MG63 (cell line): ENCODE measurements around the gene CNTNAP5. TPM values are rescaled to one million over a fixed set of nuclear protein-coding genes. Genes with fewer than 3 reads are reported as not detected.
A peak's percentile ranks its signal among the peaks of the same experiment; 100 is the strongest.

Experiments
- DNase-seq: peaks from one replicate; pipeline ENCODE4 v3.0.0-alpha.2; 2020
- H3K27me3 ChIP-seq: fragments of 250-450 bp; sonication (Bioruptor Pico); 2 replicates; pipeline ENCODE4 v1.5.1; 2020; ENCODE audit warnings: mild to moderate bottlenecking, moderate library complexity
- H3K36me3 ChIP-seq: fragments of 250-450 bp; sonication (Bioruptor Pico); 2 replicates; pipeline ENCODE4 v1.5.1; 2020; ENCODE audit warnings: mild to moderate bottlenecking, moderate library complexity
- H3K4me3 ChIP-seq: fragments of 250-450 bp; sonication (Bioruptor Pico); 2 replicates; pipeline ENCODE4 v1.5.1; 2020; ENCODE audit warnings: mild to moderate bottlenecking, moderate library complexity
- H3K9me3 ChIP-seq: fragments of 250-450 bp; sonication (Bioruptor Pico); 2 replicates; pipeline ENCODE4 v1.5.1; 2020; ENCODE audit warnings: mild to moderate bottlenecking, moderate library complexity
- total RNA-seq: library from RNA; depleted of rRNA; stranded (reverse); fragments of >200 nt; shearing (Covaris generic); gene quantifications from 2 replicates; pipeline ENCODE4 v1.2.3, GENCODE V29; 2014; ENCODE audit warnings: low replicate concordance

CNTNAP5 gene
- total RNA-seq, 1 experiment from 2014 or later = not detected

DNA sequence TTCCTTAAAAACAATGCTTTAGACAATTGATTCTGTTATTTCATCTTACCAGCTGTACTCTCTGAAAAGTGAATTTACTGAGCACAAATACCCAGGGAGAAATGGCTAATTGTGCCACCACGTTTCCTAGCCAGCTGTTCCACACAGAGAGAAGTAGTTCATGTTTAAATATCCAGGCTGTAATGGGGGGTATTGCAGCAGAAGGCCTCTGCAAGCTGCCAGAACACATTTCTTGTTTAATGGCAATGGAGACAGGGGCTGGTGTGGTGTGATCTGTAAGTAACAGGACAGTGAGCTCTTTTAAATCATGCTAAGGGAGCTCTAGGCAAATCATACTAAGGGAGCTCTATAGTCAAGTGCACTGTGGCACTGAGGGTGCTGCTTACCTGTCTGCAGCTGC is 809.2 kb downstream of the CNTNAP5 start:
- Histone ChIP-seq H3K9me3 (peaks cover 11% of the 10 kb centered on the region), H3K27me3 (no peaks in the 10 kb centered on the region), H3K36me3 (no peaks in the 10 kb centered on the region), H3K4me3 (no peak overlapping the region)
- DNase-seq = no peak

- Histone ChIP-seq H3K27me3 (no peaks in the 10 kb centered on the region), H3K4me3 (no peak overlapping the region), H3K9me3 (peaks cover 11% of the 10 kb centered on the region), H3K36me3 (no peaks in the 10 kb centered on the region)
- no peak for DNase-seq
These were observed 810.2 kb downstream of the CNTNAP5 start for GRCh38 chr2:124835331-124835730.

GRCh38 chr2:124836416-124836815 is 811.3 kb downstream of the CNTNAP5 start:
- no peak overlapping the region for H3K4me3 ChIP-seq
- no peaks in the 10 kb centered on the region for H3K27me3 ChIP-seq
- DNase-seq = peak; percentile 45
- no peaks in the 10 kb centered on the region for H3K36me3 ChIP-seq
- peaks cover 8% of the 10 kb centered on the region; the same call in 1 of the 2 replicates for H3K9me3 ChIP-seq

DNA sequence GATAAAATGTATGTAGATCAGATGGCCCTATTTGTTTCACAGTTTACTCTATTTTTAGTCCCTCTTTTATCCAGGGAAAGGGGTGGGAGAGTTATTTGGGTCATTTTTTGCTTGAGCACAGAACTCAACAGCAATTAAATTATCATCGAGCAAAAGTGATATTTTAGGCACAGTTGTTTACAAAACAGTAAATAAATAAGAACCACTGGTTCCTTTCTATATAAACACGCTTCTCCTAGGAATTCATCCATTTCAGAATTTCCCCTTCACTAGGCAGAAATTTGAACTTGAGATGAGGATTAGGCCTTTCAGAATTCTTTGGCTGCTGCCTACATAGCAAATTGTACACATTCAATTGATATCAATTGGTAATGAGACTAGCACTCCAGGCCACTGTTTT is 812.4 kb downstream of the CNTNAP5 start:
- H3K36me3 ChIP-seq = no peaks in the 10 kb centered on the region
- H3K9me3 ChIP-seq = no peaks in the 10 kb centered on the region; the same call in 1 of the 2 replicates
- DNase-seq = no peak
- H3K27me3 ChIP-seq = no peaks in the 10 kb centered on the region
- no peak overlapping the region for H3K4me3 ChIP-seq

DNA sequence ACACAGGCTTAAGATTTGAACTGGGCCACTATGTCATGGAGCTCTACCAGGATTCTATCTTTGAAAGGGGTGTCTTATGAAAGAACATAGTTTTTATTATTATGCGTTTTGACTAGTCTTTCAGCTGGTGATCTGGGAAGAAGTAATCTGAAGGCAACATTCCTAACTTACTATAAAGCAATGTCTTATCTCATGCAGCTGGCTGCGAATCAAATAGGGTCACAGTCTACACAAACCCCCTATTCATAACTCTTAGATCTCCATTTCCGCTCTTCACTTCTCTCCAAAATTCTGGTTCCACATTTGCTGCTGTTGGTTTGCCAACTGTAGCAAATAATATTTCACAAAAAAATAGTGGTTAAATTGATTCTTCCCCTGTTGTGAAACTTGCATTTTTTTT is 813.3 kb downstream of the CNTNAP5 start:
- H3K9me3 ChIP-seq = no peaks in the 10 kb centered on the region
- H3K27me3 ChIP-seq = no peaks in the 10 kb centered on the region
- no peaks in the 10 kb centered on the region for H3K36me3 ChIP-seq
- H3K4me3 ChIP-seq = no peak overlapping the region
- no peak for DNase-seq

DNA sequence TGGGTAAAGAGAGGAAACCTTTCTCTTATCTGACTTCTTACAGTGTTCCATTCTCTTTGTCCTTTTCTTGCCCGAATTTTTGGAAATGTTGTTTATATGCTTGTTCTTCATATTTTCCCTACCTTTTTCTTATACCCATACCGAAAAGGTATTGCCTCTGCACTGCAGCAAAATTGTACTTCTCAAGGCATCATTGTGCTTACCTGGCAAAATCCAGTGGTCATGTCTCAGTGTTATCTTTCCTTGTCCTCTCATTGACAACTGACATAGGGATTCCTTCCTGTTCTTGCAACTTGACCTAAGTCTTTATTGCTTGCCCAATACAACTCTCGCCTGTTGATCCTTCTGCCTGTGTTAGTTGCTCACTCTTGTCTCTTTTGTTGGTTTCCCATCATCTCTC is 842.2 kb downstream of the CNTNAP5 start:
- Histone ChIP-seq H3K4me3 (no peak overlapping the region), H3K27me3 (no peaks in the 10 kb centered on the region), H3K36me3 (no peaks in the 10 kb centered on the region), H3K9me3 (no peaks in the 10 kb centered on the region)
- no peak for DNase-seq

DNA sequence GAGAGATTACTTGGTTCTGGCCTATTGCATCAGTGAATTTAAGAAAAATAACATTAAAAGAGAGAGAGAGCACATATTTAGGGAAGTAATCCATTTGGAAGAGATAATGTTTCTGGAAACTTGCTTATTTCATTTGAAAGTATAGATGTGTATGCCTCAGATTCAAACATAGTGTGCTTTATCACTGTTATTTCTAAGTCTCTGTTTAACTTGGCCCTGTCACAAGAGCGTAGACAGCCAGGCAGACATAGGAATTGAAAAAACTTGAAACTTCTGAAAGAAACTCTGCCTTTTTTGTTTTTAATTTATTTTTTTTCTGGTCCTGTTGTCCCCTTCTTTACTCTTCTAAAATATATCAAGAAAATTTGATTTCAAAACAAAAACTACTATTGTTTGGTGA is 849.1 kb downstream of the CNTNAP5 start:
- no peaks in the 10 kb centered on the region for H3K27me3 ChIP-seq
- H3K36me3 ChIP-seq = no peaks in the 10 kb centered on the region
- DNase-seq = no peak
- H3K9me3 ChIP-seq = no peaks in the 10 kb centered on the region
- H3K4me3 ChIP-seq = no peak overlapping the region

DNA sequence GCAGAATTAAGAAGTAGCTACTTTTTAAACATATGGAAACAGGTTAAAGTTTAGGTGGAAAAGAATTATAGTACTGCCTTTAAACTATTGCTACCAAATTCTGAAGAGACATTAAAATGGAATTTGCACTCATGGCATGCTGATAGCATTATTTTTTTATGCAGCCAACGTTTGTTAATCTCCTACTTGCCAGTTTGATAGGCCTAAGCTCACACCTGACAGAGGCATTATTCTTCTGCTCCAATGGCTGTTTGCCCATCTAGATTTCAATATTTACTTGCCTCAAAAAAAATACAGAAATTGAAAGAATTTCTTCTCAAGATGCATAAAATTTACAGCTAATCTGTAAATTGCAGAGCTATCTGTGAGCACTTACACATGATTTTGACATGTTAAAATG is 849.6 kb downstream of the CNTNAP5 start:
- H3K36me3 ChIP-seq = no peaks in the 10 kb centered on the region
- no peaks in the 10 kb centered on the region for H3K9me3 ChIP-seq
- no peaks in the 10 kb centered on the region for H3K27me3 ChIP-seq
- DNase-seq = no peak
- no peak overlapping the region for H3K4me3 ChIP-seq

DNA sequence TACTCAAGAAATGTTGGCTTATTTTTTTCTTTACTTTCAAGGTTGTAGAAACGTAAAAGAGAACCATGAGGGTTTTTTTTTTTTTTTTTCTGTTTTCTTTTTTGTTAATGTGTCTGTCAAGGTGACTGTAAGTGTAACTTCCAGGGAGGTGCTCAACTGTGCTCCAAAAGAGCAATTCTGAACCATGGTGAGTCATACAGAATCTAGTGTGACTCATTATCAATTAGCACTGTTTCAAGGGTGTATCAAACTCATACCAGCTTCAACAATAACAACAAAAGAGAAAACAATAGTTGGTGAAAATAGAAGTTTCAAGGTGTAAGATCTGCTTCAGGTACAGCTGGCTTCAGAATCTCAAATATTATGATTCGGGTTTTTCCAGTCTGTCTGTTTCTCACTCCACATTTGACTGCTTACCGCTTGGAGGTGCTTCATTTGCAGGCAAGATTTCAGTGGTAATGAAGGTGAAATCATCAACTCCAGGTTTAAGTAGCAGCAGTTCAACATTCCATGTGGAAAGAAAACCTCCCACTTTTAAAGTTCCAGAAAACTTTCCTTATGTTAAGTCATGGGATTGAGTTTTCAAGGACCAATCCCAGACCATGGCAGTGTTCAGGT is 850.6 kb downstream of the CNTNAP5 start:
- Histone ChIP-seq H3K4me3 (no peak overlapping the region), H3K36me3 (no peaks in the 10 kb centered on the region), H3K9me3 (no peaks in the 10 kb centered on the region), H3K27me3 (no peaks in the 10 kb centered on the region)
- DNase-seq = no peak

GRCh38 chr2:124877141-124877577 is 852.1 kb downstream of the CNTNAP5 start:
- DNase-seq = peak; percentile 75
- no peak overlapping the region for H3K4me3 ChIP-seq
- no peaks in the 10 kb centered on the region for H3K36me3 ChIP-seq
- H3K9me3 ChIP-seq = no peaks in the 10 kb centered on the region
- no peaks in the 10 kb centered on the region for H3K27me3 ChIP-seq

DNA sequence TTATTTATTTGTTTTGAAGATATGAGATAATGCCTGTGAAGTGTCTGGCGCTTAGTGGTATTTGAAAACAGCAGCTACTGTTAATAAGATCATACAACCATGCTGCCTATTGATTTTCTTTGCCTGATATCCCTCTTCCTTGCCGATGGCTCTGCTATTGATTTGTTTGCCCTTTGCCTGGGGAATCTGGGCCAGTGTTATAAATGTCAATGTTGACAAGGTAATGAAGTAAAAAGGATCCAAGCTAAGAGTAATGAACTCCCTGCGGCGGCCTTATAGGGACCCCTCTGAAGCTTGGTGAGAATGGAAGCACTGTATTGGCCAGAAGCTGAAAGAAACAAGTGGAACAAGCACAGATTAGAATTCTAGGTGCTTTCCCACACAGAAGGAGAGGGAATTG is 854.6 kb downstream of the CNTNAP5 start:
- Histone ChIP-seq H3K27me3 (no peaks in the 10 kb centered on the region), H3K4me3 (no peak overlapping the region), H3K9me3 (no peaks in the 10 kb centered on the region), H3K36me3 (no peaks in the 10 kb centered on the region)
- no peak for DNase-seq

DNA sequence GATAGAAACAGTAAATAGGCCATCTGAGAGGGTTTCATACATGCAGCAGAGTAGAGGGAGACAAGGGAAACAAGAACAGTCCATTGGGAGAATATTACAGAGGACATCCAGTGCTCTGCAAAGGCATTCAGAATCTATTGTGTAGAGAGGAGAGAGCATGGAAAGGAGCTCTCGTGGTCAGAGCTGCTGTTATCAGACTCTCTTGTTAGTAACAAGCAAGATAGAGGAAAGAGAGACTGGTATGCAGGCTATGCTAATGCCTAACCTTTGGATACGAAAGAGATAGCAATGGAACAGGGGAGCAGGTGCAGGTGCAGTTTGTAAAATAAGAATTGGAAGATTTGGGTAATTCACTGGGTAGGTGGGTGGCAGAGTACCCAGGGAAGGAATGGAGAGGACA is 855.9 kb downstream of the CNTNAP5 start:
- Histone ChIP-seq H3K27me3 (no peaks in the 10 kb centered on the region), H3K4me3 (no peak overlapping the region), H3K36me3 (no peaks in the 10 kb centered on the region), H3K9me3 (no peaks in the 10 kb centered on the region)
- no peak for DNase-seq

- H3K27me3 ChIP-seq = no peaks in the 10 kb centered on the region
- H3K4me3 ChIP-seq = no peak overlapping the region
- no peaks in the 10 kb centered on the region for H3K36me3 ChIP-seq
- H3K9me3 ChIP-seq = no peaks in the 10 kb centered on the region
- no peak for DNase-seq
These were observed 857.3 kb downstream of the CNTNAP5 start for GRCh38 chr2:124882423-124882822.

DNA sequence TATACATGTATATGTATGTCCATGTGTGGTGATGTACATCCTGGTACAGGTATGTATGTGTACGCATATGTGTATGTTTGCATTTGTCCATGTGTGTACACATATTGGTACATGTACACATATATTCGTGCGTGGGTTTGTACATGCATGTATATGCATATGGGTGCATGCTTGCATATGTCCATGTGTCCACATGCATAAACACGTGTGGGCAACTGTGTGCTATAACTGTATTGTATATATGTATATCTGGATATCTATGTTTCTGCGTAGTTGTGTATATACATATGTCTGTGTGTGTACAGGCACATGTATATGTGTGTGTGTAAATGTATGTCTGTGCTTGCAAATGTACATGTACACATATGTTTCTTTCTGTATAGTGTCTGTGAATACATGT is 858.5 kb downstream of the CNTNAP5 start:
- H3K4me3 ChIP-seq = no peak overlapping the region
- H3K9me3 ChIP-seq = 0 out of 2 replicates have a peak, but pooled peaks cover 2% of the 10 kb centered on the region
- H3K27me3 ChIP-seq = no peaks in the 10 kb centered on the region
- no peaks in the 10 kb centered on the region for H3K36me3 ChIP-seq
- DNase-seq = no peak

DNA sequence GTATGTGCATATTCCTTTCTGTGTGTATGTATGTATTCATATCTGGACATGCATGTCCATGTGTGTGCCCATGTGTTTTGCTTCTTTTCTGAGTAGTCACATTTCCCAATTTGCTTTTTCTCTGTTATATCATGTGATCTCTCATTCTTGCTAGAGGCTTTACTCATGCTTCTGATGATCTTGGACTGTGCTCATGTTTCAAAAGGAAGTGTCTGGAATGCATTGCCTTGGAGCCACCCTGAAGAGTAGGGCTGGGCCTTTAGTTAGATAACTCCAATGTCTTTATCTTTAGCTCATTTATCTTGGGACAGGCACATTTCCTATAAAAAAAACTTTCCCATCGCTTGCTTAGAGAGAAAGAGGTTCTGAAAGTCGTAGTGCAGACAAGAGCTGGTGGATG is 859.2 kb downstream of the CNTNAP5 start:
- H3K9me3 ChIP-seq = 0 out of 2 replicates have a peak, but pooled peaks cover 2% of the 10 kb centered on the region
- DNase-seq = no peak
- no peaks in the 10 kb centered on the region for H3K27me3 ChIP-seq
- no peak overlapping the region for H3K4me3 ChIP-seq
- no peaks in the 10 kb centered on the region for H3K36me3 ChIP-seq

GRCh38 chr2:124886216-124886615 is 861.1 kb downstream of the CNTNAP5 start:
- H3K36me3 ChIP-seq = no peaks in the 10 kb centered on the region
- DNase-seq = no peak
- 0 out of 2 replicates have a peak, but pooled peaks cover 2% of the 10 kb centered on the region for H3K9me3 ChIP-seq
- H3K4me3 ChIP-seq = no peak overlapping the region
- no peaks in the 10 kb centered on the region for H3K27me3 ChIP-seq

DNA sequence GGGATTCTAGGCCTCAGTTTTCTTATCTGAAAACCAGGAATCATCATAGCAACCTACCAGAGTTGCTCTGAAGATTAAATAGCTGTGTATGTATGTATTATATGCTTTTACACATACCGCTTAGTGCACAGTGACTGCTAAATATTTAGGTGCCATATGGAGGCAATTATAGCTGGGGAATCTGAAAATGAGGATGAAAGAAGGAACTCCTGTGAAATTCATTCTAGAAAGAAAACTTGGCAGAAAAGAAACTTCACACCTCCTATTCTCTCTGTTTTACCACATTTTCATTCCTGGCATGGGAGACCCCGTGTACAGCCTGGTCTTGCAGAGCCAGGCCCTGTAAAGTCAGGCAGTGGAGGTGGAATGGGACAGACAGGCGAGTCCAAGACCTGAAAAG is 862.4 kb downstream of the CNTNAP5 start:
- DNase-seq = no peak
- H3K36me3 ChIP-seq = no peaks in the 10 kb centered on the region
- H3K9me3 ChIP-seq = peaks cover 2% of the 10 kb centered on the region; the same call in 1 of the 2 replicates
- H3K27me3 ChIP-seq = no peaks in the 10 kb centered on the region
- H3K4me3 ChIP-seq = no peak overlapping the region

DNA sequence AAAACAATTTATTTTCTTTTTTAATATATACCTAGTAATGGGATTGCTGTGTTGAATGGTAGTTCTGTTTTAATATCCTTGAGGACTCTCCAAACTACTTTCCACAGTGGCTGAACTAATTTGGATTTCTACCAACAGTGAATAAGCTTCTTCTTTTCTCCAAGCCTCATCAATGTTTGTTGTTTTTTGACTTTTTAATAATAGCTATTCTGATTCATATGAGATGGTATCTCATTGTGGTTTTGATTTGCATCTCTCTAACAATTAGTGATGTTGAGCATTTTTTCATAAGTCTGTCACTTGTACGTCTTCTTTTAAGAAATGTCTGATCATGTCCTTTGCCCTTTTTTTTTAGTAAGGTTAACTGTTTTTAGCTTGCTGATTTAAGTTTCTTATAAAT is 863.3 kb downstream of the CNTNAP5 start:
- Histone ChIP-seq H3K9me3 (peaks cover 2% of the 10 kb centered on the region; the same call in 1 of the 2 replicates), H3K36me3 (no peaks in the 10 kb centered on the region; the same call in 1 of the 2 replicates), H3K27me3 (no peaks in the 10 kb centered on the region), H3K4me3 (no peak overlapping the region)
- no peak for DNase-seq
